Stimulated activated CD4-positive, alpha-beta T cell treated with anti-CD3 and anti-CD28 coated beads, Interleukin-12 subunit alpha, Interleukin-12 subunit beta, amount 100 ng/mL, for 4 hours (primary cell): Measurements from ENCODE around the gene GNAZ.

Source experiments
- DNase-seq: peaks from one replicate; pipeline ENCODE4 v3.0.0-alpha.2; 2020

Gene GNAZ

DNA sequence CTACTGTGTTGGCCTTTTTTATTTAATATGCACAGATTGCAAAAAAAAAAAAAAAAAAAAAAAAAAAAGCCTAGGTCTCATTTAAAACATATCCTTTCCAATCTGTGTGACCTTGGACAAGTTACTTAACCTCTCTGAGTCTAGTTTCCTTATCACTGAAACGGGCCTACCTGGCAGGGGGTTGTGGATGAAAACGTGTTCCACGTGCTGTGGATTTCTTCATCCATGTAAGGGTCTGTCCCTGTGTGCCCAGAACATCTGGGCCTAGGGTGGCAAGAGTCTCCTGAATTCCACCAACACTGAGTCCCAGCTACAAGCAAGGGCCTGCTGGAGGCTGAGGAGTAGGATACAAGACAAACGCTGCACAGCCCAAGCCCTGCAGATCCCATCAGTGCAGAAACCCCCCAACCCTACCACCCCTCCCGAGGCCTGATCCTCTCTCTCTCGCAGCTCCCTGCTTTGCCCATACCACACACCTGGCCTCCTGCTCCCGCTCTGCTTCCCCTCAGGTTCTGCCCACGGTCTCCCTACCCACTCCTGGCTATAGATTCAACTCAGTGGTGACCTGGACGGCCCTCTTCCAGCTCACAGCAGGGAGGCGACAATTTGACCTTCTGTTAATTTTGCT lies 4.7 kb upstream of the GNAZ start:
- no peak for DNase-seq

DNA sequence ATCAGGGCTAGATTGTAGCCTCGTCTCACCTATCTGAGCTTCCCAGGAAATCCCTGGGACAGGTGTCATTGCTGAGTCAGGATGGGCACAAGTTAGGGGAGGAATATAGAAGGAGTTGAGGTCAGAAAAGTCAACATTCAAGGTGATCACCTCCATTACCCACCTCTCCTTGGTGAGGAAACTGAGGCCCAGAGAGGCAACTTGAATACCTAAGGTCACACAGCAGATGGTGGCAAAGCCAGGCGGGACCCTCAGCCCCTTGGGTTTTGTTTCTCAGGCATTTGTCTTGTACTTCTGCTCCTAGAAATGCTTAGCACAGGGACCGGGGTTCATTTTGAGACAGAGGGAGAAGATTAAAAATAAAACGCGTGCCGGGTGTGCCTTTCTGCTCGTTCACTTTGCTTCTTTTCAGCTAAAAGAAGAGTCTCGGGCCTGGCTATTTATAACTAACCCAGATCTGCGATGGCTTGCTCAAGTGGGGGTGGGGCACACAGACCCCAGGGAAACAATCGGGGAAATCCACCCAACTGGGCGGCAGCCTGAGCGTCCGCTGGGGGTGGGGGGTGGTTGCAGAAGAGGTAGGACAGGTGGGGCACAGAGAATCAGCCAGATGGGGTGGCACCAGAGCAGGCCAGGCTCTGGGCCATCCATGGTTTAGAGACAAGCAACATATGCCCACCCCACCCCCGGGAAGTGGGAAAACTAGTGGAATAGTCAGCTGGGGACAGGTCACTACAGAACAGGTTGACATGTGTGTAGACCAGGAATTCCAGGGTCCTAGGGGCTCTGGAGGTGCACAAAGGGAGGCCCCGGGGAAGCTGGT lies 3.9 kb upstream of the GNAZ start:
- DNase-seq = no peak

- DNase-seq = no peak
These were observed 3.2 kb upstream of the GNAZ start for GRCh38 chr22:23067023-23067650.

DNA sequence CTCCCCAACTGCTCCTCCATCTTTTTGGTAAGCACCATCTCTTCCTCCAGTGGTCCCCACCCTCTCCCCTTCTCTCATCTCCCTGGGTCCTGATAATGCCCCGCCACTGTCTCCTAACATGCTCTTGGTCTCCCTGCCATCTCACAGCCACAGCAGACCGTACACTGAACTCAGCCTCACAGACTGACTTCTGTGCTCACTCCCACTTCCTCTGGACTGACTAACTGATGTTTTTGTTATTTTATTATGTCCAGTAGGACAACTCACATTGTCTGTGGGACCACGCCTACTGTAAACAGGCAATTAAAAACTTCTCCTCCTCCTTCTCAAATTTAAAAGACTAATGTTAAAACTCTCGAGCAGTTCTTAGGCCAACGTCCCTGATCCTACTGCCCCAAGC lies 2.6 kb upstream of the GNAZ start:
- DNase-seq = no peak

GRCh38 chr22:23068096-23068831 lies 2.1 kb upstream of the GNAZ start:
- DNase-seq = no peak

DNA sequence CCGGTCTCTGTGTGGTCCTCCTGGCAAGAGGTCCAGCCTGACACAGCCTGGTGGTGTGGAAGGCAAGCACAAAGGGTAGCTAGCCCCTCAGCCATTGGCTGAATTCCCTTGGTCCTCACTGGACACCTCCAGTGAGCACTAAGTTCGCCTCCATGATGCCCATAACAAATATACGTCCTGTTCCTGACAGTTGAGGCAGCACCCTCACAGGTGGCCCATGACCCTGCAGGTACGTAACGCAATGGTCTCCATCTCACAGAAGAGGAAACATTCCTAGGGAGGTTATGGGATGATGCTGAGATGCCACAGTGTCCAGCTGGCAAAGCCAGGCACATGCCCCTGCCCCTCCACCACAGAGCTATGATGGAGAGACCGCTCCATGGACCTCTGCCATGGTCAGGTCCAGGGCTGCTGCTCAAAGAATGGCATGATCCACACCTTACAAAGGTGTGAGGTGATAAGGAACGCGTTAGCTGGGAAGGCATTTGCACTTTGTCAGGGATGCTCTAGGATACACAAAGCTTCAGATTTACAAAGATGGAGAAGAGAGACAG lies 1.4 kb upstream of the GNAZ start:
- DNase-seq = no peak

GRCh38 chr22:23069502-23070357 lies 589 bp upstream of the GNAZ start:
- DNase-seq = peak; percentile 89

DNA sequence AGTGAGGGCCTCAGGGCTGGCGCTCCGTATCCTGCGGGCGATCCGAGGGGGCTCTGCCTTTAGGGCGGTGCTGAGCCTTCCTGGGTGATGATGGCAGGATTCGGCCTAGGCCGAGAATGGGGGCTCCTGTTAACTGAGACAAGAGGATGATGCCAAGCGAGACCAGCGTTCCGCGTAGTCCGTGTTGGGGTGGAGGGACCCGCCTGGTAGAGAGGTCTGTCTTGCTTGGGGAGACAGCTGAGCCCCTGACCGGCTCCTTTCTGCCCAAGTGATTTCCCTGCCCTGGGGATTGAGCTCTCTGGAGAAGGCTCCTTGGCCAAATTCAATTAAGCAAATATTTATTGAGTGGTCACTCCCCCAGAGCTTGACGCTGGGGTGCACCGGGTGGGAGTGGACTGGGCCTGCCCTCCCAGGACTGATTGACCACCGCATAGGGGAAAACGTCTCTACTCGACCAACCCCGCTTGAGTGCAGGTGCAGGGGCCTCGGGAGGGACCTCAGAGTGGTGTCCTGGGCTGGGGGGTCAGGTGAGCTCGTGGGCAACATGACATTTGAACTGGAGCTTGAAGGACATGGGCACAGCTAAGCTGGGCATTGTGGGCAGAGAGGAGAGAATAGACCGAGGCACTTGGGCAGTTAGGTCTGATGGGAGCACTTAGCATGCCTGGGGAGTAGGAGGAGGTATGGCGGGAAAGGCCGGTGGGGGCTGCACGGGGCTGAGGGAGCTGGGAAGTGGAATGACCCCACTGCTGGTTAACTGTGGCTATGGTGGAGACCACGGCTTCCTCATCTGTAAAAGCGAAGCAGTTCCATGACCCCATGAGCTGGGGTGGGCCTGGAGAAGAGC lies 1.1 kb downstream of the GNAZ start:
- no peak for DNase-seq

DNA sequence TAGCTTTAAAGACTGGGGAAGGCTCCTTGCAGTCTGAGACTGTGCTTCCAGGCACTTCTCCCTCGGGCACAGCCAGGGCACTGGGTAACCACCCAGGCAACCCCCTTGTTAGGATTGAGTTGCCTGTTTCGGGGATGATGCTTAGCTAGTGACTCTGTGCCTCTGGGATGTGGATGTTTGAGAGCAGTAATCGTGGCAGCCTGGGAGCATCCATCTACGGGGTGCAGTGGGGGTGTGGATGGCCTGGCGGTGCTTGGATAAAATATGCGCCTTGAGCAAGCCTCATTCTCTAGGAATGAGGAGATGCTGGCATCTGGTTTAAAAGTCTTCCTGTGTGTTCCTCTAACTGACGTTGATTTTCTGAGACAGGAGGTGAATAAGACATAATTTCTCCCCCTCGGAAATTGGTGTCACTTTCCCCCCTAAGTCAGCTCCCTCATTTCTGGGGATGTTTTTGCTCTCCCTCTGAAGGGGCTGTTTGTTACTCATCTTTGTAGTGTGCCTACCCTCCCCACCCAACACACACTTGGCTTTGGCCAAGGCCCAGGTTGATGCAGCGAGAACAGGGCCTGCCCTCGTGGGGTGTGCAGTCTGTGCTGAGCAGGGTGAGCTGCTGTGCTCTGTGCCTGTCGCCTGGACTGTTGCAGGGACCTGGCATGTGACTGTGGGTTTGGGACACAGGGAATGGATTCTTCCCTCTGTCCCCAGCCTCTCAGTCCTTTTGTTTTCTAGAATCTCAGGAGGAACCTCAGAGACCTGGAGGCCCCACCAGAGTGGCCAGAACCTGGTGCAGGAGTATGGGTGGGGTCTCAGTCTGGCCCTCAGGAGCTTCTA lies 2.0 kb downstream of the GNAZ start:
- DNase-seq = no peak

DNA sequence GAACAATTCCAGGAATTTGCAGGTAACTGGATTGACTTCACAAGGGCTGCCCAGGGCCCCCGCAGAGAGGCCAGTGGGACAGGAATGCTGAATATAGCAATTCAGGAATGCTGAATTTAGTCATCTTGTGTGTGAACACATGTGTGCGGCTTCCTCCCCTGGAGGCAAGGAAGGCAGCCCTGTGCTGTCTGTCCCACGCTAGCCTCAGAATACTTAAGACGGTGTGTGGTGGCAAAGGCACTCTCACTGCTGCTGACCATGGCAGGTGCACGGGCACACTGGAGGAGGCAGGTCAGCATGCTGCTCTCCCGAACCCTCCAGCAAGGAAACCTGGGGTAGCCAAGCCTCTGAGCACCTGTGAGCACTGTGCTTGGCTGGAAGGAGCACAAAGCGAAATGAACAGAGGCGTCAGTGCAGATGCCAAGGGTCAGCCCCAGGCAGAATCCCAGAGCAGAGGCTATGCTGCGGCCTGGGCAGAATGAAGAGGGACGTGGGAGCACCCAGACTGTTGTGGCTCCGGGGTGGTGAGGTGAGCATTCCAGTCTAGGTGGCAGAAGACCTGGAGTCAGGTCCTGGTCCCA lies 2.7 kb downstream of the GNAZ start:
- DNase-seq = no peak

DNA sequence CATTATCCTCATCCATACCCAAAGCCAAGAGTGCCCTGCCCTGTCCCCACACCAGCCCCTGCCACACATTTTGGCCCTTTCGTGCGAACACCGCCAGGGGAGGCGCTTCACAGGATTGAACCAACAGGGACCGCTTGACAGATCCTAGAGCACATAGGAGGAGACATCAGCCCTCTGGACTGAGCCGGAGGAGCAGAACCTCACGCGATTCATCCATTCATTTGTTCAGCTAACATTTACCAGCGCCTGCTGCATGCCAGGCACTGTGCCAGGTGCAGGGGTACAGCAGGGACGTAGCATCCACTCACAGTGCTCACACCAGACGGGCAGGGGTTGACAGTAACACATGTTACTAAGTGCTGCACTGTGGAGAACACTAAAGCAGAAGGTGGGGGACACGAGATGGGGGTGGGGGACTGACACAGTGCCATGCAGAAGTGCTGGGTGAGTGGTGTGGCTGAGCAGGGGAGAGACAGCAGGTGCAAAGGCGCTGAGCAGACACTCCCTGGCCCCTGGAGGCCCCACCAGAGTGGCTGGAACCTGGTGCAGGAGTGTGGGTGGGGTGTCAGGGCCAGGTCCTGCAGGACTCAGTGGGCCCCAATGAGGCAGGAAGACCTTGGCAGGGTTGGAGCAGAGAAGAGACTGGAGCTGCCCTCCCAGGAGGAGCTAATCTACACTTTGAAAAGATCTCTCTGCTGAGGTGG lies 3.4 kb downstream of the GNAZ start:
- no peak for DNase-seq

- DNase-seq = no peak
These were observed 4.1 kb downstream of the GNAZ start for GRCh38 chr22:23074451-23074850.

DNA sequence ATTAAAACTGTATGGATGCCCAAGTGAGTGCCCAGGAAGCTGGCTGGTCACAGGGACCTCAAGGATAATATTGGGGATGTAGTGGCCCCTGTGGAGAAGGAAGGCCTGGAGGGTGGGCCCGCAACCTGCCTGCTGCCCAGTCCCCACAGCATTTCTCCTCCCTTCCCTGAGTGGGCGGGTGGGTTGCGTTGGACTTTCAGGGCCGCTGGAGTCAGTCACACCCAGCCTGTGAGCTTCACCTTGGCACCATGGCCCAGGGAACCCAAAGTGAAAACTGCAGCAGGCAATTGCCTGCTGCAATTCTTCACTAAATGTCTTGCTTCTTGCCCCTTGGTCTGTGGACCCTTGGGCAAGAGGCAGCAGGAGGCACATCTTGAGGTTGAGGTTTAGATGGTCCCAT lies 4.7 kb downstream of the GNAZ start:
- no peak for DNase-seq

GRCh38 chr22:23075525-23076216 lies 5.4 kb downstream of the GNAZ start:
- DNase-seq = no peak

GRCh38 chr22:23076896-23077572 lies 6.7 kb downstream of the GNAZ start:
- no peak for DNase-seq

- DNase-seq = no peak
These were observed 7.5 kb downstream of the GNAZ start for GRCh38 chr22:23077627-23078461.

GRCh38 chr22:23078462-23078787 lies 8.1 kb downstream of the GNAZ start:
- DNase-seq = no peak
